Loucy (cell line): ENCODE measurements around the gene COL5A1.

ENCODE experiments used
- CTCF ChIP-seq: fragments of 200-600 bp; sonication (generic); conservative IDR thresholded peaks from 2 replicates; pipeline ENCODE4 v1.5.1; 2014; ENCODE audit warnings: mild to moderate bottlenecking, antibody characterized with exemption, low read length
- EZH2phosphoT487 ChIP-seq: fragments of 200-600 bp; IDR thresholded peaks from 2 replicates; pipeline ENCODE4 v1.6.1; 2018; ENCODE audit warnings: antibody characterized with exemption, mild to moderate bottlenecking, moderate library complexity, borderline replicate concordance

GRCh38 chr9:134830126-134830525, 188.5 kb downstream of the COL5A1 start:
- TF ChIP-seq CTCF (no peak), EZH2phosphoT487 (no peak)
